Activated naive CD8-positive, alpha-beta T cell (primary cell): ENCODE measurements around the gene SELENOO.

Experiments used
- H3K27ac Mint-ChIP-seq: one replicate; pipeline ENCODE4 v1.8.0; 2021; ENCODE audit warnings: mixed read lengths
- H3K27me3 Mint-ChIP-seq: one replicate; pipeline ENCODE4 v1.8.0; 2021; ENCODE audit warnings: mixed read lengths
- H3K36me3 Mint-ChIP-seq: one replicate; pipeline ENCODE4 v1.8.0; 2021; ENCODE audit warnings: mixed read lengths
- H3K4me1 Mint-ChIP-seq: one replicate; pipeline ENCODE4 v1.8.0; 2021; ENCODE audit warnings: low read depth, mixed read lengths
- H3K4me3 Mint-ChIP-seq: one replicate; pipeline ENCODE4 v1.8.0; 2021; ENCODE audit warnings: mild to moderate bottlenecking, mixed read lengths
- H3K9me3 Mint-ChIP-seq: one replicate; pipeline ENCODE4 v1.8.0; 2021; ENCODE audit warnings: low read depth, mixed read lengths

SELENOO gene

DNA sequence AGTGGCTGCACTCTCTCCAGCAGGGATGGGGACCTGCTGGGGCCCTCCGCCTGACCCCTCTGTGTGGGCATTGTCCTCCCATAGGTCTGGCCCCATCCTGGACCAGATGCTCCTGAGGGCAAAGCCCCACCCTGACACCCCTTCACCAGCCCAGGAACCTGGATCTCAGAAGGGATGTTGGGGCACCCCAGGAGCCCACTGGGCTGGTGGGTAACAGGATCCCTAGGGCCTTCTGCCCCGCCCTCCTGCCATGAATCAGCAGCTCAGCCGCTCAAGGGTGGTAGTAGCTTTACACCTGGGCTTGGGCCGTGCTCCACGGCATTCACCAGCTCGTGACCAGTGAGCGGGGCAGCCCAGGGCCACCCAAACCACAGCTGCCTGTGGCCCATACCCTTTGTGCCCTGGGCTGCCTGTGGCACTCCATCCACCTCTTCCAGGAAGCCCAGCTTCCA is 61.7 kb downstream of the SELENOO start:
- Mint-ChIP-seq H3K9me3 (no peaks in the 10 kb centered on the region), H3K27me3 (peaks cover 7% of the 10 kb centered on the region), H3K4me1 (peaks cover 7% of the 10 kb centered on the region), H3K27ac (no peak overlapping the region), H3K36me3 (no peaks in the 10 kb centered on the region), H3K4me3 (peak overlapping the region; percentile 66)

DNA sequence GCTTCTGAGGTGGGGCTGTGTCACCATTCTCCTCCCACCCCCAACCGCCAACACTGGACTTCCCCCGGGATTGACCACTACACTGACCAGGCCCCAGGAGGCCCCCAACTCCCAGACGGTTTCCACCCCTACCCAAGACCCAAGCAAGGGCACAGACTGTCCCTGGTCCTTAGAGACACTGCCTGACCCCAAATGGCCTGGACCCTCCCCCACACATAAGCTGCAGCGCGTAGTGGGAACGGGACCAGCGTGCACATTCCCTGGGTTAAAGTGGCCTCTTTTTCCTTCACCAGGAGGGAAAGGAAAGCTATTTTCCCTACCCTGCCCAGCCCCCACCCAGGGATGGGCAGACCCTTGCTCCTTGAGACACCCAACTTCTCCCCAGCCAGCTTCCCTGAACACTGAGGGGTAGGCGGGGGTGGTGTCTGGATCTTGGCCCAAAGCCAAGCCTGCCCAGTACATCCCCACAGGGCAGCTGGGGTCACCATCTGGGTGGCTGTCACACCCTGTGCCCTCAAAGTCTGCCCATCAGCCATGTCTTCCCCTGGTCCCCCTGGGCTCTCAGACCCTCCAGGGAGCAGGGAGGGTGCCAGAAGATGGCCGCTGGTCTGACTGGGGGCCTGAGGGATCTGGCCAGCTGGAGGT is 62.3 kb downstream of the SELENOO start:
- H3K9me3 Mint-ChIP-seq: no peaks in the 10 kb centered on the region
- H3K27ac Mint-ChIP-seq: no peak overlapping the region
- H3K4me3 Mint-ChIP-seq: no peak overlapping the region

DNA sequence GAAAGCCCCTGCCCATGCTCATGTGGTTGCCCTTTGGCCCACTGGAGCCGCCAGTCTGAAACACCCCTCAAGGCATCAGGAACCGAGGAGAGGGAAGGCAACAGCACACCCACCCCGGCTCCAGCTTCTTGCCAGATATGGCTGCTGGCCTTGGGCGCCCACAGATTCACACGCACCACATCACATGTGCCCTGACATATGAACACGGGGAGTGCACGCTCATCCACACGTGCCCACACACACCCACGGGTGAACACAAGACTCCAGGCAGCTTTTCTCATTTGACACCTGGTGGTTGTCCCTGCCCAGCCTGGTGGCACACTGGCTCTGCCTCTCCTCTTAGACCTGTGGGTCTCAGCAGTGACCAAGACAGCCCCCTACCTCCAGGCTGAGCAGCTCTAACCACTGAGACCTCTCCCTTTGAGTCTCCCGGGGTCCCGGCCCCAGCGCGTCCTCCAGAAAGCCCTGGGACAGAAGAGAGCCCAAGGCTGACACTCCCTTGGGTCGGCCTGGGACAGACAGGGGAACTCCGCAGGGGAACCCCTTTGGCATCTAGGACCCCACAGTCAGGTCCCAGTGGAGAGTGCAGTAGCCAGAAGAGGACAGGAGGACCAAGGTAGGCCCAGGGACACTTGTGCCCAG is 63.4 kb downstream of the SELENOO start:
- H3K4me1 Mint-ChIP-seq: peaks cover 8% of the 10 kb centered on the region
- peaks cover 7% of the 10 kb centered on the region for H3K27me3 Mint-ChIP-seq
- no peak overlapping the region for H3K27ac Mint-ChIP-seq
- H3K36me3 Mint-ChIP-seq: no peaks in the 10 kb centered on the region
- H3K9me3 Mint-ChIP-seq: no peaks in the 10 kb centered on the region
- H3K4me3 Mint-ChIP-seq: no peak overlapping the region

More for the DNA sequence above, 62.3 kb downstream of the SELENOO start:
- Mint-ChIP-seq H3K36me3 (no peaks in the 10 kb centered on the region), H3K27me3 (peaks cover 7% of the 10 kb centered on the region), H3K4me1 (peaks cover 7% of the 10 kb centered on the region)

DNA sequence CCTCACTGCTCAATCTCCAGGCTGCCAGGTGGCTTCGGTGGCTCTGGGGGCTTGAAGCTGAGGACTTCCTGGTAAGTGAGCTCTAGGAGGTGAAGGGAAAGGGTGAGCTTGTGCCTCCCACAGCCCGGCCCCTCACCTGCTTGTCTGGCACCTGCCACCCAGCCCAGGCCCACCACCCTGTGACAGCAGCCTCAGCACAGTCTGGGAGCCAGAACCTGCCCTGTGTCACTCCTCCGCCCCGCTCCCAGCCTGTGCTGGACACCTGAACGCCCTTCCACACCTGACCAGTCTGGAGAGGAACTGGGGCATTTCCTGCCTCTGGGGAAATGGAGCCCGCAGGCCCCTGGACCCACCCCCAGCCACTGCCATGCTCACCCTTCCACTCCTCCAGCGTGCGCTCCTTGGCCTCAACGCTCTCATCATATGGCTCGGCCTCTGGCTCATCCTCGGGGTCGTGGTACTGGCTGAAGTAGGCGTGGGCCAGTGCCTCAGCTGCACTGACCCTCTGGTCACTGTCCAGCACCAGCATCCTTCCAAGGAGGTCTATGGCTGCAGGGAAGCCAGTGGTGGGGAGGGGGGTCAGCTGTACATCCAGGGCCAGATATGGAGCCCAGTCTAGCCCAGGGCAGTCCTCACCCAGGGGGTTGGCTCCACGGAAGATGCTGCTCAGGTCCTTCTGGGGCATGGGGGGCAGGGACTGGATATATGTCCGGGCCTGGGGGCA is 64.3 kb downstream of the SELENOO start:
- Mint-ChIP-seq H3K36me3 (no peaks in the 10 kb centered on the region), H3K27me3 (peaks cover 7% of the 10 kb centered on the region), H3K9me3 (no peaks in the 10 kb centered on the region), H3K4me1 (peaks cover 11% of the 10 kb centered on the region), H3K27ac (no peak overlapping the region), H3K4me3 (no peak overlapping the region)

DNA sequence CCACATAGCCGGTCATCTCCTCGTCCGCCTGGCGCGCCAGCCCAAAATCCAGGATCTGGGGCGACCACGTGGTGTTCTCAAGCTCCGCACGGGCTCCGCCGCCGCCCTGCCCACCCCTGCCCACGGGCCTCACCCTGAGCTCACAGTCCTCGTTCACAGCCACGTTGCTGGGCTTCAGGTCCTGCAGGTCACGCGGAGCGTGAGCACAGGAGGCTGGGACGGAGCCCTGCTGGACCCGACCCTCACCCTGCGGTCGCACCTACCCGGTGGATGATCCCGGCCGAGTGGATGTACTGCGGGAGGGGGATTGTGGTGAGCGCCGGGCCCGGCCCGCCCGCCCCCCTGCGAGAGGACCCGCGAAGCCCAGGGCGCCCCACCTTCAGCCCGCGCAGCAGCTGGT is 66.2 kb downstream of the SELENOO start:
- Mint-ChIP-seq H3K9me3 (no peaks in the 10 kb centered on the region), H3K27ac (no peak overlapping the region), H3K4me3 (no peak overlapping the region), H3K4me1 (peaks cover 11% of the 10 kb centered on the region), H3K36me3 (no peaks in the 10 kb centered on the region), H3K27me3 (peaks cover 7% of the 10 kb centered on the region)
